ENCODE results near the gene UBLCP1. TPM values are rescaled to one million over a fixed set of nuclear protein-coding genes. Genes with fewer than 3 reads are reported as not detected.
"Not testable (repeated sequence)": the region's sequence is repeated elsewhere in the genome, so short reads cannot be mapped to it uniquely, and the experiment has no call there.

The UBLCP1 gene
- total and polyA plus RNA-seq, 2 donors (not counting 1 experiment from before 2014, with no cell fraction given): 13.9 to 30.4 TPM

GRCh38 chr5:159226451-159226850, 36.6 kb upstream of the UBLCP1 start:
- Histone ChIP-seq H3K79me2 (ENCODE audit: control insufficient read depth, insufficient read depth, low read length) (no peaks in the 10 kb centered on the region), H3K4me2 (ENCODE audit: extremely low read depth, insufficient read depth, low read length) (no peak overlapping the region), H3K9ac (ENCODE audit: insufficient read depth, low read length) (no peak overlapping the region), H3K27me3 (ENCODE audit: control insufficient read depth, insufficient read depth, low read length) (peaks cover 4% of the 10 kb centered on the region), H3K27ac (ENCODE audit: insufficient read depth, low read length) (no peak overlapping the region), H3K36me3 (ENCODE audit: control insufficient read depth, insufficient read depth, low read length) (no peaks in the 10 kb centered on the region), H4K20me1 (ENCODE audit: control insufficient read depth, extremely low read depth, insufficient read depth, low read length) (no peaks in the 10 kb centered on the region), H3K4me1 (ENCODE audit: control insufficient read depth, extremely low read depth, insufficient read depth, low read length) (no peaks in the 10 kb centered on the region), H3K9me3 (ENCODE audit: control insufficient read depth, insufficient read depth, low read depth, low read length) (no peaks in the 10 kb centered on the region), H3K4me3 (replicated peaks in 1 of 4; ENCODE audit: control extremely low read depth in 1 of 4, insufficient read depth in 1 of 4, low read depth in 3 of 4, low read length in 4 of 4) (no peak overlapping the region), H2AFZ (ENCODE audit: low read length) (no peak overlapping the region)
- no peak for TF ChIP-seq EZH2 (IDR thresholded peaks at IDR 0.05; ENCODE audit: low read length, missing control alignments)
- TF ChIP-seq, protein P1, sequence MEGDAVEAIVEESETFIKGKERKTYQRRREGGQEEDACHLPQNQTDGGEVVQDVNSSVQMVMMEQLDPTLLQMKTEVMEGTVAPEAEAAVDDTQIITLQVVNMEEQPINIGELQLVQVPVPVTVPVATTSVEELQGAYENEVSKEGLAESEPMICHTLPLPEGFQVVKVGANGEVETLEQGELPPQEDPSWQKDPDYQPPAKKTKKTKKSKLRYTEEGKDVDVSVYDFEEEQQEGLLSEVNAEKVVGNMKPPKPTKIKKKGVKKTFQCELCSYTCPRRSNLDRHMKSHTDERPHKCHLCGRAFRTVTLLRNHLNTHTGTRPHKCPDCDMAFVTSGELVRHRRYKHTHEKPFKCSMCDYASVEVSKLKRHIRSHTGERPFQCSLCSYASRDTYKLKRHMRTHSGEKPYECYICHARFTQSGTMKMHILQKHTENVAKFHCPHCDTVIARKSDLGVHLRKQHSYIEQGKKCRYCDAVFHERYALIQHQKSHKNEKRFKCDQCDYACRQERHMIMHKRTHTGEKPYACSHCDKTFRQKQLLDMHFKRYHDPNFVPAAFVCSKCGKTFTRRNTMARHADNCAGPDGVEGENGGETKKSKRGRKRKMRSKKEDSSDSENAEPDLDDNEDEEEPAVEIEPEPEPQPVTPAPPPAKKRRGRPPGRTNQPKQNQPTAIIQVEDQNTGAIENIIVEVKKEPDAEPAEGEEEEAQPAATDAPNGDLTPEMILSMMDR (conservative IDR thresholded peaks at IDR 0.05 in 1 of 2, IDR thresholded peaks at IDR 0.05 in 1 of 2; ENCODE audit: low read depth in 1 of 2, low read length in 2 of 2): no peak
- no peak for DNase-seq (ENCODE audit: low read depth in 2 of 2)

GRCh38 chr5:159227452-159227851, 35.6 kb upstream of the UBLCP1 start:
- Histone ChIP-seq H3K4me1 (ENCODE audit: control insufficient read depth, extremely low read depth, insufficient read depth, low read length) (no peaks in the 10 kb centered on the region), H3K9ac (ENCODE audit: insufficient read depth, low read length) (no peak overlapping the region), H3K27ac (ENCODE audit: insufficient read depth, low read length) (no peak overlapping the region), H3K4me3 (replicated peaks in 1 of 4; ENCODE audit: control extremely low read depth in 1 of 4, insufficient read depth in 1 of 4, low read depth in 3 of 4, low read length in 4 of 4) (no peak overlapping the region), H3K36me3 (ENCODE audit: control insufficient read depth, insufficient read depth, low read length) (no peaks in the 10 kb centered on the region), H3K9me3 (ENCODE audit: control insufficient read depth, insufficient read depth, low read depth, low read length) (no peaks in the 10 kb centered on the region), H2AFZ (ENCODE audit: low read length) (no peak overlapping the region), H3K79me2 (ENCODE audit: control insufficient read depth, insufficient read depth, low read length) (no peaks in the 10 kb centered on the region), H4K20me1 (ENCODE audit: control insufficient read depth, extremely low read depth, insufficient read depth, low read length) (no peaks in the 10 kb centered on the region), H3K4me2 (ENCODE audit: extremely low read depth, insufficient read depth, low read length) (no peak overlapping the region), H3K27me3 (ENCODE audit: control insufficient read depth, insufficient read depth, low read length) (peaks cover 7% of the 10 kb centered on the region)
- no peak for TF ChIP-seq EZH2 (IDR thresholded peaks at IDR 0.05; ENCODE audit: low read length, missing control alignments)
- TF ChIP-seq, protein P1 (conservative IDR thresholded peaks at IDR 0.05 in 1 of 2, IDR thresholded peaks at IDR 0.05 in 1 of 2; ENCODE audit: low read depth in 1 of 2, low read length in 2 of 2): no peak
- DNase-seq (ENCODE audit: low read depth in 2 of 2): no peak

GRCh38 chr5:159228097-159228496, 35.0 kb upstream of the UBLCP1 start:
- not testable (repeated sequence) for H3K4me2 ChIP-seq (ENCODE audit: extremely low read depth, insufficient read depth, low read length); H3K36me3 ChIP-seq (ENCODE audit: control insufficient read depth, insufficient read depth, low read length); H3K27me3 ChIP-seq (ENCODE audit: control insufficient read depth, insufficient read depth, low read length); H3K4me3 ChIP-seq (replicated peaks in 1 of 4; ENCODE audit: control extremely low read depth in 1 of 4, insufficient read depth in 1 of 4, low read depth in 3 of 4, low read length in 4 of 4); H3K79me2 ChIP-seq (ENCODE audit: control insufficient read depth, insufficient read depth, low read length); H4K20me1 ChIP-seq (ENCODE audit: control insufficient read depth, extremely low read depth, insufficient read depth, low read length); H2AFZ ChIP-seq (ENCODE audit: low read length); H3K27ac ChIP-seq (ENCODE audit: insufficient read depth, low read length); H3K9me3 ChIP-seq (ENCODE audit: control insufficient read depth, insufficient read depth, low read depth, low read length); H3K4me1 ChIP-seq (ENCODE audit: control insufficient read depth, extremely low read depth, insufficient read depth, low read length); H3K9ac ChIP-seq (ENCODE audit: insufficient read depth, low read length)
- DNase-seq (ENCODE audit: low read depth in 2 of 2): peak in 1 of 2 donors; percentile 30

Data from fibroblast of lung (primary cell).